K562 (cell line): ENCODE results near the gene KRR1. TPM values are rescaled to one million over a fixed set of nuclear protein-coding genes. Genes with fewer than 3 reads are reported as not detected.

ENCODE experiments used
- ATAC-seq: fragments of 200-7000 bp; cut with Tn5 transposase; 3 replicates; pipeline ENCODE4 v1.9.1; 2020; ENCODE audit warnings: moderate library complexity
- BruUV-seq: library from RNA; stranded (reverse); fragments of 400-500 nt; replicated peaks from 2 replicates; lab custom pipeline; 2021; lab: Mats Ljungman, UMichigan
- CTCF ChIA-PET: fragments of 300-600 bp; formaldehyde crosslinking; extraction: SDS; loops from one replicate; lab custom pipeline; 2021; ENCODE audit warnings: low intra/inter-chr PET ratio; lab: Yijun Ruan, JAX
- POLR2A ChIA-PET: fragments of 300-600, 350-650 bp; sonication (Branson Sonifier 250); formaldehyde crosslinking; extraction: SDS; loops from one replicate; lab custom pipeline; 2021; ENCODE audit warnings: antibody characterized with exemption, inconsistent platforms; lab: Yijun Ruan, JAX
- DNase-seq, 4 experiments: peaks; one replicate each; pipeline versions ENCODE4 v3.0.0 to v3.0.0-alpha.2; 2011 to 2018; ENCODE audit warnings: low spot score in 3 of 4, mixed read lengths in 3 of 4; ENCODE audit errors: extremely low read depth in 1 of 4
- FAIRE-seq: peaks from 2 replicates; lab custom pipeline; 2011; peaks lifted over from hg19 to GRCh38; lab: Jason Lieb, UNC
- H2AFZ ChIP-seq: 2 replicates; pipeline ENCODE4 v1.6.0; 2011; ENCODE audit warnings: low read depth, low read length, control low read depth, inconsistent platforms
- H3K27ac ChIP-seq: fragments of 200-600 bp; 3 replicates; pipeline ENCODE4 v1.8.0; 2011; ENCODE audit warnings: low read depth, mild to moderate bottlenecking, control low read depth, inconsistent platforms, low read length, moderate library complexity, mixed read lengths; ENCODE audit errors: extremely low read depth
- H3K27me3 ChIP-seq, 2 experiments: fragments of 300-600 bp in 1 of 2; 2 replicates in 1 of 2; 3 replicates in 1 of 2; pipeline versions ENCODE4 v1.6.0 to v1.8.0; 2011; ENCODE audit warnings: inconsistent platforms in 2 of 2, low read length in 2 of 2, mild to moderate bottlenecking in 1 of 2, mixed read lengths in 1 of 2, moderate library complexity in 1 of 2; ENCODE audit not compliant: control insufficient read depth in 2 of 2, insufficient read depth in 2 of 2
- H3K36me3 ChIP-seq: fragments of 300-600 bp; 3 replicates; pipeline ENCODE4 v1.8.0; 2011; ENCODE audit warnings: mild to moderate bottlenecking, low read length, inconsistent platforms; ENCODE audit not compliant: control insufficient read depth, insufficient read depth
- H3K4me1 ChIP-seq, 2 experiments: fragments of 200-600 bp in 1 of 2; replicated peaks in 1 of 2; 2 replicates in 1 of 2; 3 replicates in 1 of 2; pipeline versions ENCODE4 v1.5.1 to v1.8.0; 2011; ENCODE audit warnings: inconsistent platforms in 2 of 2, low read length in 2 of 2, mild to moderate bottlenecking in 1 of 2, mixed read lengths in 1 of 2, moderate library complexity in 1 of 2; ENCODE audit not compliant: control insufficient read depth in 2 of 2, insufficient read depth in 2 of 2
- H3K4me2 ChIP-seq: 2 replicates; pipeline ENCODE4 v1.6.1; 2011; ENCODE audit warnings: low read length, control low read depth, inconsistent platforms, mixed read lengths; ENCODE audit not compliant: insufficient read depth
- H3K4me3 ChIP-seq: fragments of 200-600 bp; sonication (generic), shearing (Covaris generic); 2 replicates; pipeline ENCODE4 v1.5.1; 2016; ENCODE audit warnings: control low read depth, inconsistent platforms
- H3K79me2 ChIP-seq: fragments of 200-600 bp; 3 replicates; pipeline ENCODE4 v1.8.0; 2011; ENCODE audit warnings: low read length, inconsistent platforms; ENCODE audit not compliant: control insufficient read depth, insufficient read depth
- H3K9ac ChIP-seq, 2 experiments: 2 replicates each; pipeline versions ENCODE4 v1.6.0 to v1.6.1; 2011; ENCODE audit warnings: low read depth in 2 of 2, low read length in 2 of 2, control low read depth in 1 of 2, inconsistent platforms in 1 of 2, mild to moderate bottlenecking in 1 of 2, mixed read lengths in 1 of 2; ENCODE audit not compliant: insufficient read depth in 1 of 2
- H3K9me1 ChIP-seq: one replicate; pipeline ENCODE4 v1.6.0; 2011; ENCODE audit warnings: inconsistent platforms, mild to moderate bottlenecking, low read length, moderate library complexity; ENCODE audit not compliant: control insufficient read depth, insufficient read depth
- H3K9me3 ChIP-seq: replicated peaks from 2 replicates; pipeline ENCODE4 v1.5.1; 2011; ENCODE audit warnings: low read depth, low read length, inconsistent platforms; ENCODE audit not compliant: control insufficient read depth, insufficient read depth
- H4K20me1 ChIP-seq: replicated peaks from 2 replicates; pipeline ENCODE4 v1.6.1; 2011; ENCODE audit warnings: low read length, inconsistent platforms, mixed read lengths; ENCODE audit not compliant: control insufficient read depth, insufficient read depth
- ATF7 ChIP-seq: fragments of 450-650 bp; IDR thresholded peaks from 2 replicates; pipeline ENCODE4 v1.7.1; 2014; ENCODE audit warnings: mild to moderate bottlenecking, moderate library complexity
- CBX3 ChIP-seq, 2 experiments: IDR thresholded peaks; 1 replicate in 1 of 2; 2 replicates in 1 of 2; pipeline ENCODE4 v1.6.1; 2012; ENCODE audit warnings: inconsistent platforms in 2 of 2, low read length in 2 of 2, borderline replicate concordance in 1 of 2, control low read depth in 1 of 2
- CHD2 ChIP-seq: IDR thresholded peaks from 2 replicates; pipeline ENCODE4 v1.6.1; 2011; ENCODE audit warnings: low read depth, low read length
- COPS2 ChIP-seq: fragments of 450-650 bp; conservative IDR thresholded peaks from 2 replicates; pipeline ENCODE4 v1.6.1; 2016; ENCODE audit warnings: mild to moderate bottlenecking, moderate library complexity
- DDX20 ChIP-seq: fragments of 450-650 bp; IDR thresholded peaks from 2 replicates; pipeline ENCODE4 v1.6.1; 2016; ENCODE audit warnings: missing genetic modification characterization, low read depth, mild to moderate bottlenecking, missing compliant biosample characterization, moderate library complexity
- WGBS: fragments of 100-300 bp; shearing (Covaris generic); methylation state at CpG from one replicate; pipeline ENCODE4 v1.1.6; 2016; ENCODE audit warnings: low coverage, mixed read lengths; ENCODE audit not compliant: insufficient coverage; ENCODE audit errors: missing lambda C conversion rate; 5-methylcytosine and 5-hydroxymethylcytosine counted together
- in situ Hi-C: fragments of 300-500 bp; cut with MboI; formaldehyde crosslinking; loops from 4 replicates; pipeline ENCODE4 v1.15.0; 2018; ENCODE audit warnings: inconsistent platforms, mixed read lengths
- intact Hi-C: fragments of 100-400 bp; cut with micrococcal nuclease; formaldehyde crosslinking; loops from 2 replicates; pipeline ENCODE4 v1.14.2; 2022
- polyA plus RNA-seq, 8 experiments: library from polyadenylated mRNA; depleted of rRNA in 4 of 8; stranded (reverse) in 5 of 8; unstranded in 3 of 8; fragments of >200 nt; fragmentation: Nextera tagmentation in 2 of 8; fragmentation: Illumina TruSeq in 1 of 8; extraction: Ambion mirVana in 2 of 8; extraction: Trizol in 1 of 8; gene quantifications; 2 replicates each; pipeline versions ENCODE4 v1.2.1 to v1.2.3, GENCODE V29; 2011 to 2014; ENCODE audit warnings: inconsistent platforms in 1 of 8, missing spikeins in 1 of 8
- total RNA-seq, 7 experiments: library from RNA; depleted of rRNA in 6 of 7; stranded (reverse); fragments of >200 nt in 6 of 7; fragmentation: Illumina TruSeq in 2 of 7; extraction: Trizol in 2 of 7; gene quantifications; 2 replicates each; pipeline versions ENCODE4 v1.2.1 to v1.2.3, GENCODE V29; 2011 to 2021; ENCODE audit warnings: low replicate concordance in 1 of 7
- TF ChIP-seq, protein P1 (sequence below): fragments of 250-450 bp; sonication (Bioruptor Pico); IDR thresholded peaks from 2 replicates; pipeline ENCODE4 v1.9.0; 2021; ENCODE audit warnings: mild to moderate bottlenecking
- TF ChIP-seq, protein P2 (sequence below): fragments of 450-650 bp; IDR thresholded peaks from 2 replicates; pipeline ENCODE4 v1.6.1; 2014; ENCODE audit warnings: low read depth, mild to moderate bottlenecking, moderate library complexity, borderline replicate concordance
- TF ChIP-seq, protein P3 (sequence below): fragments of 250-450 bp; sonication (Bioruptor Pico); IDR thresholded peaks from 2 replicates; pipeline ENCODE4 v1.8.0; 2022; ENCODE audit warnings: inconsistent platforms, mild to moderate bottlenecking, moderate library complexity, borderline replicate concordance

The KRR1 gene
- total and polyA plus RNA-seq, 9 of the 15 experiments (the other 6 are each of a cell fraction or from before 2014, with no cell fraction given) = 42.6 to 102 (median 61.0) TPM

DNA sequence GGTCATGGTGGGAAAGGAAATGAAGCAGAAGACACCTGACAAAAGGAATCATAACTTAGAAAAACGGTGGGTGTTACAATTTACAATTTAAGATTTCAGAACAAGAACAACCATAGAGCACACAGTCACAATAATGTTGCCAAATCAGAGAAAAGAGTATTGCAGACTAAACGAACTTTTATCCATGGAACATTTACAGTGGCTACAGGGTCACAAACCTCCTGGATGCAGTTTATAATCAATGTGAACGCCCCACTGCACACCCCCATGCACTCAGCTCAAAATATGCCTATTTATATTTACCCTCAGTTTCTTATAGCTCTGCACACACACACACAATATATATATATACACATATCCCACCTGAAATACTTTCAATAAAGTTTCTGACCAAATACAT is 8.0 kb downstream of the KRR1 start (continued):
- TF ChIP-seq COPS2 (no peak), DDX20 (tag) (no peak)

DNA sequence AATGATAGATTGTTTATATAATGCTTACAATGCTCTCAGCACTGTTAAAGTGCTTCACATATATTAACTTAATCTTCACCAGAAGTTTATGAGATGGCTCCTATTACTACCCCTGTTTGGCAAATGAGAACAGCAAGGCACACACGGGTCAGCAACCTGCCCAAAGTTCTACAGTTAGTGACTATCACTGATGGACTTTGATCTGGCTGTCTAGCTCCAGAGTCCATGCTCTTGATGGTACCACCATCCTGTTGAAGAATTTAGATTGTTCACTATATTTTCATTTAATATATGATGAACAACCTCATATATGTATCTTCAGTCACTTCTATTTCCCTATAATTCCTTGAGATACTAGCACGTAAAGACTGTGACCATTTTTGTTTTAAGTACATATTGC is 20.2 kb downstream of the KRR1 start:
- CTCF ChIA-PET = no interaction called here
- POLR2A ChIA-PET = no interaction called here
- H3K4me3 ChIP-seq = no peak overlapping the region

More for the DNA sequence above, 20.2 kb downstream of the KRR1 start:
- Histone ChIP-seq H3K4me1 (no peaks in the 10 kb centered on the region), H3K9me3 (no peaks in the 10 kb centered on the region), H3K27me3 (no peaks in the 10 kb centered on the region), H3K27ac (no peak overlapping the region), H2AFZ (no peak overlapping the region), H3K36me3 (peaks cover 11% of the 10 kb centered on the region), H3K9ac (no peak overlapping the region), H3K79me2 (no peaks in the 10 kb centered on the region), H3K4me2 (no peak overlapping the region), H4K20me1 (no peaks in the 10 kb centered on the region), H3K9me1 (no peaks in the 10 kb centered on the region)
- no peak for ATAC-seq
- WGBS = 76% methylated on average over 2 of the region's 2 CpGs
- TF ChIP-seq CBX3 (IDR thresholded peaks at IDR 0.05; ENCODE audit: borderline replicate concordance in 1 of 2, low read length in 2 of 2) = no peak
- no peak for TF ChIP-seq ATF7
- TF ChIP-seq, protein P1, sequence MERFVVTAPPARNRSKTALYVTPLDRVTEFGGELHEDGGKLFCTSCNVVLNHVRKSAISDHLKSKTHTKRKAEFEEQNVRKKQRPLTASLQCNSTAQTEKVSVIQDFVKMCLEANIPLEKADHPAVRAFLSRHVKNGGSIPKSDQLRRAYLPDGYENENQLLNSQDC (CRISPR knock-in tag) = no peak
- TF ChIP-seq, protein P2, sequence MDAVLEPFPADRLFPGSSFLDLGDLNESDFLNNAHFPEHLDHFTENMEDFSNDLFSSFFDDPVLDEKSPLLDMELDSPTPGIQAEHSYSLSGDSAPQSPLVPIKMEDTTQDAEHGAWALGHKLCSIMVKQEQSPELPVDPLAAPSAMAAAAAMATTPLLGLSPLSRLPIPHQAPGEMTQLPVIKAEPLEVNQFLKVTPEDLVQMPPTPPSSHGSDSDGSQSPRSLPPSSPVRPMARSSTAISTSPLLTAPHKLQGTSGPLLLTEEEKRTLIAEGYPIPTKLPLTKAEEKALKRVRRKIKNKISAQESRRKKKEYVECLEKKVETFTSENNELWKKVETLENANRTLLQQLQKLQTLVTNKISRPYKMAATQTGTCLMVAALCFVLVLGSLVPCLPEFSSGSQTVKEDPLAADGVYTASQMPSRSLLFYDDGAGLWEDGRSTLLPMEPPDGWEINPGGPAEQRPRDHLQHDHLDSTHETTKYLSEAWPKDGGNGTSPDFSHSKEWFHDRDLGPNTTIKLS = no peak
- no peak for TF ChIP-seq CHD2
- TF ChIP-seq, protein P3, sequence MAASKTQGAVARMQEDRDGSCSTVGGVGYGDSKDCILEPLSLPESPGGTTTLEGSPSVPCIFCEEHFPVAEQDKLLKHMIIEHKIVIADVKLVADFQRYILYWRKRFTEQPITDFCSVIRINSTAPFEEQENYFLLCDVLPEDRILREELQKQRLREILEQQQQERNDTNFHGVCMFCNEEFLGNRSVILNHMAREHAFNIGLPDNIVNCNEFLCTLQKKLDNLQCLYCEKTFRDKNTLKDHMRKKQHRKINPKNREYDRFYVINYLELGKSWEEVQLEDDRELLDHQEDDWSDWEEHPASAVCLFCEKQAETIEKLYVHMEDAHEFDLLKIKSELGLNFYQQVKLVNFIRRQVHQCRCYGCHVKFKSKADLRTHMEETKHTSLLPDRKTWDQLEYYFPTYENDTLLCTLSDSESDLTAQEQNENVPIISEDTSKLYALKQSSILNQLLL = no peak
- BruUV-seq = no TSS peak
- in situ Hi-C loops (no loop called here), intact Hi-C loops (no loop called here)
- no peak for FAIRE-seq
- no peak for DNase-seq
